H1 (cell line): ENCODE data around the gene NME9. TPM values are rescaled to one million over a fixed set of nuclear protein-coding genes. Genes with fewer than 3 reads are reported as not detected.

ENCODE experiments used
- BACH1 ChIP-seq: IDR thresholded peaks from 2 replicates; pipeline ENCODE4 v1.6.1; 2012; ENCODE audit warnings: low read length, improper control_type of control experiment
- CHD7 ChIP-seq: fragments of 300-600 bp; sonication (generic); IDR thresholded peaks from 2 replicates; pipeline ENCODE4 v1.7.1; 2012; ENCODE audit warnings: low read length, moderate library complexity, mild to moderate bottlenecking, inconsistent platforms; ENCODE audit not compliant: insufficient replicate concordance
- TBP ChIP-seq: IDR thresholded peaks from 2 replicates; pipeline ENCODE4 v1.6.1; 2011; ENCODE audit warnings: low read depth, low read length, improper control_type of control experiment
- TCF12 ChIP-seq: IDR thresholded peaks from 2 replicates; pipeline ENCODE4 v1.6.1; 2011; ENCODE audit warnings: low read depth, mild to moderate bottlenecking, low read length
- polyA plus RNA-seq, 7 experiments: library from polyadenylated mRNA; depleted of rRNA in 3 of 7; stranded (reverse) in 5 of 7; unstranded in 2 of 7; fragments of >200 nt in 5 of 7; fragments of 200-250 nt in 2 of 7; gene quantifications; 1 replicate in 5 of 7; 2 replicates in 1 of 7; 4 replicates in 1 of 7; pipeline versions ENCODE4 v1.2.1 to v1.2.3, GENCODE V29; 2011 to 2013; ENCODE audit warnings: missing spikeins in 2 of 7, mixed read lengths in 2 of 7
- total RNA-seq: library from RNA; stranded (reverse); fragmentation: NEBNext Ultra II Directional; extraction: Animal tissue kit (Norgen Biotek cat#: 25700); gene quantifications from 2 replicates; pipeline ENCODE4 v1.2.1, GENCODE V29; 2021

Gene NME9
- total and polyA plus RNA-seq, 2 of the 8 experiments (the other 6 are each of a cell fraction or from before 2014, with no cell fraction given), result 0.11 TPM; not detected in 1

GRCh38 chr3:138366006-138366759 lies 36.5 kb upstream of the NME9 start (continued):
- TF ChIP-seq CHD7 (no peak), TBP (no peak), TCF12 (no peak), BACH1 (no peak)
